AG04450 (cell line): ENCODE measurements around the gene IL1RAP. TPM values are rescaled to one million over a fixed set of nuclear protein-coding genes. Genes with fewer than 3 reads are reported as not detected.
"Not testable (repeated sequence)": the region's sequence is repeated elsewhere in the genome, so short reads cannot be mapped to it uniquely, and the experiment has no call there.

ENCODE experiments used
- CTCF ChIA-PET: fragments of 300-600, 350-600 bp; formaldehyde crosslinking; extraction: SDS; loops from one replicate; lab custom pipeline; 2022; ENCODE audit warnings: antibody characterized with exemption, inconsistent platforms; lab: Charles Lee
- POLR2A ChIA-PET: fragments of 350-600 bp; formaldehyde crosslinking; extraction: SDS; loops from one replicate; lab custom pipeline; 2021; ENCODE audit warnings: antibody characterized with exemption, inconsistent platforms; lab: Yijun Ruan, JAX
- DNase-seq: peaks from one replicate; pipeline ENCODE4 v3.0.0-alpha.2; 2011; ENCODE audit warnings: low read depth, low spot score
- H3K27ac ChIP-seq: one replicate; pipeline ENCODE4 v1.5.1; 2012; ENCODE audit warnings: low read depth, low read length, control low read depth
- H3K27me3 ChIP-seq: one replicate; pipeline ENCODE4 v1.6.0; 2012; ENCODE audit warnings: low read length; ENCODE audit not compliant: control insufficient read depth, insufficient read depth
- H3K4me3 ChIP-seq: 2 replicates; pipeline ENCODE4 v1.5.1; 2011; ENCODE audit warnings: mild to moderate bottlenecking, low read depth, low read length, control low read depth
- H3K9me3 ChIP-seq: 2 replicates; pipeline ENCODE4 v1.5.1; 2012; ENCODE audit warnings: low read length; ENCODE audit not compliant: control insufficient read depth, insufficient read depth
- polyA plus RNA-seq: library from polyadenylated mRNA; depleted of rRNA; stranded (reverse); fragments of >200 nt; gene quantifications from 2 replicates; pipeline ENCODE4 v1.2.3, GENCODE V29; 2011
- TF ChIP-seq, protein P1 (sequence below): IDR thresholded peaks from 2 replicates; pipeline ENCODE4 v1.5.1; 2011; ENCODE audit warnings: low read depth, low read length, control low read depth, inconsistent platforms

Gene IL1RAP
- polyA plus RNA-seq, 1 experiment, result 9.9 TPM

DNA sequence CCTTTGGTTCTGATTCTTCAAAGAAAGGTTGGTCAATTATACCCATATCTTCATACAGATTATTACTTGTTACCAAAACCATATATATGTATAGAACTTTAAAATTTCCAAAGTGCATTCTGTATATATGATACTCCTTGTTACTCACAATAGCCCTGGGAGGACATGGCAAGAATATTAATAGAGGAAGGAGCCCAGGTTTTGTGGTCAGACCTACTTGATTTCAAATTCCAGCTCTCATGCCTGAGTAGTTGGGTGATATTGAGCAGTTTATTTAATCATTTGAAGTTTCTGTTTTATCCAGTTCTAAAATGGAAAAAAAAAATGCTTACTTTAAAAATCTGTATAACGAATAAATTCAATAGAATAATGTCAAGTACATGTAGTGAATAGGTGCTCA, 2.5 kb downstream of the IL1RAP start:
- Histone ChIP-seq H3K27me3 (no peaks in the 10 kb centered on the region), H3K4me3 (no peak overlapping the region), H3K9me3 (no peaks in the 10 kb centered on the region), H3K27ac (no peak overlapping the region)
- TF ChIP-seq, protein P1, sequence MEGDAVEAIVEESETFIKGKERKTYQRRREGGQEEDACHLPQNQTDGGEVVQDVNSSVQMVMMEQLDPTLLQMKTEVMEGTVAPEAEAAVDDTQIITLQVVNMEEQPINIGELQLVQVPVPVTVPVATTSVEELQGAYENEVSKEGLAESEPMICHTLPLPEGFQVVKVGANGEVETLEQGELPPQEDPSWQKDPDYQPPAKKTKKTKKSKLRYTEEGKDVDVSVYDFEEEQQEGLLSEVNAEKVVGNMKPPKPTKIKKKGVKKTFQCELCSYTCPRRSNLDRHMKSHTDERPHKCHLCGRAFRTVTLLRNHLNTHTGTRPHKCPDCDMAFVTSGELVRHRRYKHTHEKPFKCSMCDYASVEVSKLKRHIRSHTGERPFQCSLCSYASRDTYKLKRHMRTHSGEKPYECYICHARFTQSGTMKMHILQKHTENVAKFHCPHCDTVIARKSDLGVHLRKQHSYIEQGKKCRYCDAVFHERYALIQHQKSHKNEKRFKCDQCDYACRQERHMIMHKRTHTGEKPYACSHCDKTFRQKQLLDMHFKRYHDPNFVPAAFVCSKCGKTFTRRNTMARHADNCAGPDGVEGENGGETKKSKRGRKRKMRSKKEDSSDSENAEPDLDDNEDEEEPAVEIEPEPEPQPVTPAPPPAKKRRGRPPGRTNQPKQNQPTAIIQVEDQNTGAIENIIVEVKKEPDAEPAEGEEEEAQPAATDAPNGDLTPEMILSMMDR, result no peak
- no peak for DNase-seq
- POLR2A ChIA-PET, result no interaction called here
- CTCF ChIA-PET, result interaction anchor here (1.6 kb wide), 2 partner anchors 184 to 292 kb away, joined by 6 read pairs; no protein-coding TSS in a partner anchor

DNA sequence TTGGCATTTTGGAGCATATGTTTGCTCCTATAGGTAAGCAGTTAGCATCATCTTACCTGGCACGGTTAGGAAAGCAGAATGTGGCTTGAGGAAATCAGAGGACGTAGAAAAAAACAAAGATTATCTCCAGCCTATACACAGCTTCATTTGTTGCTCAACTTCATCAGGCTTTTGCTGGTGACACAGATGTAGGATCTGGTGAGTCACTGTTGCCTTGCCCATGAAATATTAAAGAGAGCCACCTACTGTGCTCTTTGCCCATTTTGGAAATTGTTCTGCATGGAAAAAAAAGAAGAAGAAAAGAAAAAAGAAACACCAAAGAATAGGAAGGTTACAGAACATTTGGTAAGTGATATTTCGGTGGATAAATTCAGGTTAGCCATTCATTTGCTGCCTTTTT, 3.8 kb downstream of the IL1RAP start:
- Histone ChIP-seq H3K27ac (no peak overlapping the region), H3K9me3 (no peaks in the 10 kb centered on the region), H3K4me3 (no peak overlapping the region), H3K27me3 (no peaks in the 10 kb centered on the region)
- TF ChIP-seq, protein P1, result no peak
- DNase-seq, result no peak
- POLR2A ChIA-PET, result interaction anchor here (1.0 kb wide), 1 partner anchor 16 kb away, joined by 3 read pairs; no protein-coding TSS in a partner anchor
- CTCF ChIA-PET, result no interaction called here

DNA sequence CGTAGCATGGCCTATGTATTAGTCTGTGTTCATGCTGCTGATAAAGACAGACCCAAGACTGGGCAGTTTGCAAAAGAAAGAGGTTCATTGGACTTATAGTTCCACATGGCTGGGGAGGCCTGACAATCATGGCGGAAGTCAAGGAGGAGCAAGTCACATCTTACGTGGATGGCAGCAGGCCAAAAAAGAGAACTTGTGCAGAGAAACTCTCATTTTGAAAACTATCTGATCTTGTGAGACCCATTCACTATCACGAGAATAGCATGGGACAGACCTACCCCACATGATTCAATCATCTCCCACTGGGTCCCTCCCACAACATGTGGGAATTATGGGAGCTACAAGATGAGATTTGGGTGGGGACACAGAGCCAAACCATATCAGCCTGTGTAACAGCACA, 4.6 kb downstream of the IL1RAP start:
- CTCF ChIA-PET, H3K9me3 ChIP-seq, H3K27ac ChIP-seq, DNase-seq, H3K27me3 ChIP-seq, POLR2A ChIA-PET, H3K4me3 ChIP-seq: not testable (repeated sequence)

DNA sequence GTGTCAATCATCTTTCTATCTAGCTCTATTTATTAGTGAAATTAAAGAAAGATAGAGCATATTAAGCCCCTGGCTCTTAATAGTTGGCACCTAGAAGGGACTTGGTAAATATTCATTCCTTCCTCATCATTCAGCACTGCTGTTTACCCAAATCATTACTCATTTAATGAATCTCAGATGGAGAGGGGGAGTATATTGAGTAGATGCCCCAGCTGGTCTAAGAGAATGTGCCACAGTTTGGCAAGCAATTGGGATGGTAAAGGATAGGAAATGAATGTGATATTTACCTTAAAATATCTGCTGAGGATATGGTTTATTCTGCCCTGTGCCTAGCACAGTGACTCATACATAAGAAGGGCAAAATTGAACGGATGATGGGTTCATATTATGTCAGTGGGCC, 6.0 kb downstream of the IL1RAP start:
- TF ChIP-seq, protein P1, result no peak
- H3K4me3 ChIP-seq, result no peak overlapping the region
- no peak for DNase-seq
- POLR2A ChIA-PET, result no interaction called here
- CTCF ChIA-PET, result interaction anchor here (0.5 to 1.1 kb wide), 2 partner anchors 197 to 779 kb away, joined by 4 to 5 read pairs; partner anchors contain the start of gene CLDN1
- H3K27ac ChIP-seq, result no peak overlapping the region
- no peaks in the 10 kb centered on the region for H3K9me3 ChIP-seq
- no peaks in the 10 kb centered on the region for H3K27me3 ChIP-seq

DNA sequence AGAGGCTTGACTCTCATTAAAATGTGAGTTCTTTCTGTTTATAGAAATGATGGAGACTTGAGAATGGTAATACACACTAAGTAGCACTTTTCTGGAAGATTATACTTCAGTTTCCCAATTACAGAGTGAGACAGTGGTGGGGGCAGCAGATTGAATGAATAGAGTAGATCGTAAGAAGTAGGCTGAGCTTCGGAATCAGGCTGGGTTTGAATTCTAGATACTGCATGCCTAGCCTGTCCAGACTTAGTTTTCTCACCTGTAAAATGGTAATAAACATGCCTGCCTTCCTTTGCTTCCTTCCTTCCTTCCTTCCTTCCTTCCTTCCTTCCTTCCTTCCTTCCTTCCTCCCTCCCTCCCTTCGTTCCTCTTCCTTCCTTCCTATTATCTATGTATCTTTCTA, 8.1 kb downstream of the IL1RAP start:
- CTCF ChIA-PET, result interaction anchor here (1.2 kb wide), 1 partner anchor 9 kb away, joined by 3 read pairs; no protein-coding TSS in a partner anchor

More for the DNA sequence above, 8.1 kb downstream of the IL1RAP start:
- no peaks in the 10 kb centered on the region for H3K27me3 ChIP-seq
- TF ChIP-seq, protein P1, result no peak
- POLR2A ChIA-PET, result no interaction called here
- H3K27ac ChIP-seq, result no peak overlapping the region
- H3K9me3 ChIP-seq, result no peaks in the 10 kb centered on the region
- no peak overlapping the region for H3K4me3 ChIP-seq
- DNase-seq, result no peak
